Measurements from ENCODE around the gene ADISSP. TPM values are rescaled to one million over a fixed set of nuclear protein-coding genes. Genes with fewer than 3 reads are reported as not detected.

Gene ADISSP
- total RNA-seq, 1 experiment from 2014 or later = 80.3 TPM

DNA sequence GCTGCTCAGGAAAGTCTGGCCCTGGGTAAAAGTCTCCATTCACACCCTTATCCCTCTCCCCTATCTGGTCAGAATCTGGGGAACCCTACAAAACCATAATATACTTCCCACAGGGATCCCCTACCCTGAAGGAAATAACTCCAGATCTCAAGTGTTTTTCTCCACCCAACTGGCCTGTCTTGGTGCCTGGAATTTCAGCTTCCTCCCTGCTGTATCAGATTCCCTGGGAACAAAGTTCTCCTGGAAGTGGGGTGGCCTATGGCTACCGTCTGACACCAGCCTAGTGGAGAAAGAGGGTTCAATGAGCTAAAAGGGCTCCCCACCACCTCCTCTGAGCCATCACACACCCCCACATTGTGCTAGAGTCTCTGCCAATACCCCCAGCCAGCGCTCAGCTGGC is 20.1 kb downstream of the ADISSP start:
- no peaks in the 10 kb centered on the region for H3K27me3 ChIP-seq (replicated peaks; ENCODE audit: insufficient read depth, low read depth, low read length, poor library complexity)
- POLR2A ChIA-PET (ENCODE audit: low non-redundant PET) = no interaction called here
- CTCF ChIA-PET = no interaction called here
- no TSS peak for BruUV-seq (replicated peaks)
- no peak for DNase-seq (ENCODE audit: low spot score)
- no peak overlapping the region for H3K27ac ChIP-seq (ENCODE audit: low read depth, low read length, poor library complexity, severe bottlenecking)
- TF ChIP-seq, protein P1, sequence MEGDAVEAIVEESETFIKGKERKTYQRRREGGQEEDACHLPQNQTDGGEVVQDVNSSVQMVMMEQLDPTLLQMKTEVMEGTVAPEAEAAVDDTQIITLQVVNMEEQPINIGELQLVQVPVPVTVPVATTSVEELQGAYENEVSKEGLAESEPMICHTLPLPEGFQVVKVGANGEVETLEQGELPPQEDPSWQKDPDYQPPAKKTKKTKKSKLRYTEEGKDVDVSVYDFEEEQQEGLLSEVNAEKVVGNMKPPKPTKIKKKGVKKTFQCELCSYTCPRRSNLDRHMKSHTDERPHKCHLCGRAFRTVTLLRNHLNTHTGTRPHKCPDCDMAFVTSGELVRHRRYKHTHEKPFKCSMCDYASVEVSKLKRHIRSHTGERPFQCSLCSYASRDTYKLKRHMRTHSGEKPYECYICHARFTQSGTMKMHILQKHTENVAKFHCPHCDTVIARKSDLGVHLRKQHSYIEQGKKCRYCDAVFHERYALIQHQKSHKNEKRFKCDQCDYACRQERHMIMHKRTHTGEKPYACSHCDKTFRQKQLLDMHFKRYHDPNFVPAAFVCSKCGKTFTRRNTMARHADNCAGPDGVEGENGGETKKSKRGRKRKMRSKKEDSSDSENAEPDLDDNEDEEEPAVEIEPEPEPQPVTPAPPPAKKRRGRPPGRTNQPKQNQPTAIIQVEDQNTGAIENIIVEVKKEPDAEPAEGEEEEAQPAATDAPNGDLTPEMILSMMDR (conservative IDR thresholded peaks at IDR 0.05; ENCODE audit: low read depth, low read length) = no peak
- no peak for TF ChIP-seq EZH2 (IDR thresholded peaks at IDR 0.05; ENCODE audit: borderline replicate concordance, low read depth, low read length, poor library complexity, severe bottlenecking)
- H3K4me3 ChIP-seq (ENCODE audit: low read depth, low read length, poor library complexity, severe bottlenecking) = no peak overlapping the region
- H3K4me1 ChIP-seq (ENCODE audit: insufficient read depth, low read length, poor library complexity, severe bottlenecking) = no peaks in the 10 kb centered on the region
- intact Hi-C loops (cut with micrococcal nuclease; ENCODE audit: unreplicated experiment) = no loop called here
- no peaks in the 10 kb centered on the region for H3K36me3 ChIP-seq (ENCODE audit: insufficient read depth, low read length, poor library complexity, severe bottlenecking)
- no peaks in the 10 kb centered on the region for H3K9me3 ChIP-seq (ENCODE audit: low read depth, low read length, poor library complexity, severe bottlenecking)

DNA sequence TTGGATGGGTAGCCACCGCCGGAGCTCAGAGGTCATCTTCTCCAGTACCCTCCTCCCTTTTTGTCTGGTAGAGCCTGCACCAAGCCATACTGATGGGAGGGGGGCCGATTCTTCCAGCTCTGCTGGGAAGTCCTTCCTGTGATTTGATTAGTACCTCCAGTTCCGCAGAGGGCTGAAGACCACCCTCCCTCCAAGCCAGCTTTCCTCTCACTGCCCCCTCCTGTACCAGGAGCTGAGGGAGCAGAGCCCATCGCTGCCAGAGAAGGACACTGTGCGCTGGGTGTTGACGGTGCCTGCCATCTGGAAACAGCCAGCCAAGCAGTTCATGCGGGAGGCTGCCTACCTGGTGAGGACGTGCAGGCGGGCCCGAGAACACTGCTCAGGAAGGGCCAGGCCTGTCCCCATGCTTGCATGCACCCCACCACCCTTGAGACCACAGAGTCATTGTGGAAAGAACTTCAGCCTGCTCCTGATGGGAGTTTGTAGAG is 21.8 kb downstream of the ADISSP start:
- POLR2A ChIA-PET (ENCODE audit: low non-redundant PET) = no interaction called here
- BruUV-seq (replicated peaks) = no TSS peak
- Histone ChIP-seq H3K4me1 (ENCODE audit: insufficient read depth, low read length, poor library complexity, severe bottlenecking) (no peaks in the 10 kb centered on the region), H3K27me3 (replicated peaks; ENCODE audit: insufficient read depth, low read depth, low read length, poor library complexity) (no peaks in the 10 kb centered on the region), H3K4me3 (ENCODE audit: low read depth, low read length, poor library complexity, severe bottlenecking) (no peak overlapping the region), H3K27ac (ENCODE audit: low read depth, low read length, poor library complexity, severe bottlenecking) (no peak overlapping the region), H3K36me3 (ENCODE audit: insufficient read depth, low read length, poor library complexity, severe bottlenecking) (no peaks in the 10 kb centered on the region), H3K9me3 (ENCODE audit: low read depth, low read length, poor library complexity, severe bottlenecking) (no peaks in the 10 kb centered on the region)
- intact Hi-C loops (cut with micrococcal nuclease; ENCODE audit: unreplicated experiment) = no loop called here
- CTCF ChIA-PET = no interaction called here
- TF ChIP-seq EZH2 (IDR thresholded peaks at IDR 0.05; ENCODE audit: borderline replicate concordance, low read depth, low read length, poor library complexity, severe bottlenecking) = no peak
- TF ChIP-seq, protein P1 (conservative IDR thresholded peaks at IDR 0.05; ENCODE audit: low read depth, low read length) = no peak
- DNase-seq (ENCODE audit: low spot score) = no peak

DNA sequence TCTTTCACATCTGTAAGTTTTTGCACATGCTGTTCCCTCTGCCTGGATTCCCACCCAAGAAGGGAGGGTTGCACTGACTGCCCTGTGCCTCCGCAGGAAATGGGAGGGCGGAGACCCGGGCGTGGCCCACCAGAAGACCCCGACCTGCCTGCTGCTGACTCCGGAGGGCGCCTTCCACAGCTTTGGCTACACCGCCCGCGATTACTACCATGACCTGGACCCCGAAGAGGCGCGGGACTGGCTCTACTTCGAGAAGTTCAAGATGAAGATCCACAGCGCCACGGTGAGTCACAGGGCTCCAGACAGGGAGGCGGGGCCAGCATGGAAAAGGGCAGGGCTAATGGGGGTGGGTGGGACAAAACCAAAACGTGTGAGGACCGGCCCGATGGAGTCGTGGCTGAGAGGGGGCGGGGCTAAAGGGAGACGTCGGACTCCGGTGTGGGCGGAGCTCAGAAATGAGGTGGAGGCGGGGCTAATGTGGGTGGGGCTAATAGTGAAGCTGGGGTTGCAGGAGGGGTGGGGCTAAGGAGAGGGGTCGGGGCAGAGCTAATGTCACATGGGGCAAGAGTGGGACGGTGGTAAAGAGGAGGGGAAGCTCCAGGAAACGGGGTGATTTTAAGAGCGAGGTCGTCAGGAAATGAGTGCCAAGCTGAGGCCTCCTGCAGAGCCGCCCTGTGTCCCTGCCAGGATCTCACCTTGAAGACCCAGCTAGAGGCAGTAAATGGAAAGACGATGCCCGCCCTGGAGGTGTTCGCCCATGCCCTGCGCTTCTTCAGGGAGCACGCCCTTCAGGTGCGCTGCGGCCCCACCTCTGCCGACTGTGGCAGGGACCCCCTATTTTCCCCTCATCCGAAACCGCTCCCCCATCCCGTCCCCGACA is 22.5 kb downstream of the ADISSP start:
- BruUV-seq (replicated peaks) = no TSS peak
- TF ChIP-seq, protein P1 (conservative IDR thresholded peaks at IDR 0.05; ENCODE audit: low read depth, low read length) = no peak
- TF ChIP-seq EZH2 (IDR thresholded peaks at IDR 0.05; ENCODE audit: borderline replicate concordance, low read depth, low read length, poor library complexity, severe bottlenecking) = no peak
- ChIA-PET CTCF (interaction anchor here (1.1 kb wide), 1 partner anchor 48 kb away, joined by 10 read pairs; no protein-coding TSS in a partner anchor), POLR2A (ENCODE audit: low non-redundant PET) (no interaction called here)
- no peaks in the 10 kb centered on the region for H3K36me3 ChIP-seq (ENCODE audit: insufficient read depth, low read length, poor library complexity, severe bottlenecking)
- no peaks in the 10 kb centered on the region for H3K27me3 ChIP-seq (replicated peaks; ENCODE audit: insufficient read depth, low read depth, low read length, poor library complexity)
- no peaks in the 10 kb centered on the region for H3K4me1 ChIP-seq (ENCODE audit: insufficient read depth, low read length, poor library complexity, severe bottlenecking)
- peak; percentile 69 for DNase-seq (ENCODE audit: low spot score)
- H3K27ac ChIP-seq (ENCODE audit: low read depth, low read length, poor library complexity, severe bottlenecking) = no peak overlapping the region
- intact Hi-C loops (cut with micrococcal nuclease; ENCODE audit: unreplicated experiment) = no loop called here
- H3K4me3 ChIP-seq (ENCODE audit: low read depth, low read length, poor library complexity, severe bottlenecking) = no peak overlapping the region
- H3K9me3 ChIP-seq (ENCODE audit: low read depth, low read length, poor library complexity, severe bottlenecking) = no peaks in the 10 kb centered on the region
